Stimulated activated CD8-positive, alpha-beta memory T cell treated with anti-CD3 and anti-CD28 coated beads, Interleukin-4, amount 100 ng/mL, for 48 hours (primary cell): ENCODE measurements around the gene RAPGEF4.

ENCODE experiments used
- DNase-seq: peaks from one replicate; pipeline ENCODE4 v3.0.0-alpha.2; 2020

The RAPGEF4 gene

DNA sequence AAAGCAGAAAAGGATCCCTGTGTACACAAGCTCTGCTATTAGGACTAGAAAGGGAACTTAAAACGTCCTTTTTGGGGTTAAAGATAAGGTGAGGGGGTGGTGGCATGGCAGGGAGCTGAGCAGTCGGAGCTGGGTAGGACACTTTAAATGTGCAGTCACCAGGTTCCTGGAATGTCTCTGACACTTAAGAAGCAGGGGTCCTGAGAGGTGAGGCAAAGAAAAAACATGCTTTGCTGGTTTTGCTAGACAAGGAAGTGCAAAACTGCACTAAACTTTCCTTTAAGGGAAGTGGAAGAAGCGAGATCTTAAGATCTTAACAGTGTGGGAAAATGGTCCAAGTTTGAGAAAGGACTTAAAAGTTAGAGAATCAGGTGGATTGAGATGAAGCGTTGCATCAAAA is 240.5 kb downstream of the RAPGEF4 start:
- no peak for DNase-seq

DNA sequence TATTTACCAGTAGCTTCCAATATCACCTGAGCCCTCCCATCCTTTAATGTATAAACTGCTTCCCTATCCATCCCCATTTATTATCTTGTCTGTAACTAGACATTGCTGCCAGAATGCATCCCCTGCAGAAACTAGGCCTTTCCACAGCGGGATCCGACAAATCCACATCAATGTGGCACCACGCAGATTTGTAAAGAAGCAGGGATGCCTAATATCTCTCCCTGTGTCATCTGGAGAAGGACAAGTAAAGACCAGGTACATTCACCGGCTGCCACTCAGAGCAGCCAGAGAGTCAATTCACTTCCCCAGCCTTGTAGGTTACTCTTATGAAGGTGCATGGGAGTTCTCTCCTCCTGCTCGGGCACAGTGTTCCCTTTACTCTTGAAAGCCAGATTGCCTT is 241.2 kb downstream of the RAPGEF4 start:
- DNase-seq: no peak

DNA sequence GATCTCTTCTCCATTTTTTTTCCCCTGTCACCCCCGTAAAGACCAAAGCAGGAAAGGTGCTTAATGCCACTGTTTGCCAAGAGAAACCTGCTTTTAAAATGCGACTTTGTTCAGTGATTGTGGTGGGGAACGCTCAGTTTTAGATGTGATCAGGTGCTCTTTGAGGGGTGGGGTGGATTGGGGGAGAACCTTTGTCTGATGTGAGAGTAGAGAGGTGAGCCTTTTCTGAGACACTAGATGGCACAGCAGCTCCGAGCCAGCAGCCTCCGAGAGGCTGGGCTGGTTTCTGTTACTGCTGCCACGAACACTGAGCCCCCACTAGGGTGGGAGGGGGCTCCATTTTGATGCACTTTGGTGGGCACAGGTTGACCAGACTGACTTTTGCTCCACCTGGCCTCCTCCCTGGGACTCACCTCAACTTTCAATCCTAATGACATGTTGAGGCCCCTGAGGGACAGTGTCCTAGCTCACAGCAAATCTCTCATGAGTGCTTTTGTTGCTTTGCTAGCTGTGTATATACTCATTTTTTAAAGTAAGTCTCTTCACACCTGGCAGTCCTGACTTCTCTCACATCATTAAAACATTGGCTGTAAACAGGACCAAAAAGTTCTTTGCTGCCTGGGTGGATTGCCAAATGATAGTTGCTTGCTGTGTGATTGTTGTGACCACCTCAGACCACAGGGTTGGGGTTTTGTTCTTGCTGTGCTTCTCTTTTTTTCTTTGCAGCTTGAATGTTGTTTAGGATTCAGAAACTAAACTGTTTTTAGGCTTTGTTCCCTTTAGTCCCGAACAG is 241.8 kb downstream of the RAPGEF4 start:
- no peak for DNase-seq

DNA sequence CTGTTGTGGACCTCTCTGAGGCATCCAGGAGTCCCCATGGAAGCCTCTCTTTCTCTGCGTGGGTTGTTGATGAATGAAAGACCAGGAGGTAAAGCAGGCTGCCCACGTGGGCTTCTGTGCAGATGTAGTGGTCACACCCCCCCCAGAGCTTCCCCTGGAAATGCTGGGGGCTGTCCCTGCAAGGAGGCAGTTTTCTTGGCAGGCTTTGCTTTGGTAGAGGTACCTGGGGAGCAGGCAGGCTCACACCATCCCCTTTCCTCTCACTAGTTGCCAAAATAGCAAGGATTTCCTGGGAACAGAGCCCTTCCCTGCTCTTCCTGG is 242.4 kb downstream of the RAPGEF4 start:
- DNase-seq: no peak

DNA sequence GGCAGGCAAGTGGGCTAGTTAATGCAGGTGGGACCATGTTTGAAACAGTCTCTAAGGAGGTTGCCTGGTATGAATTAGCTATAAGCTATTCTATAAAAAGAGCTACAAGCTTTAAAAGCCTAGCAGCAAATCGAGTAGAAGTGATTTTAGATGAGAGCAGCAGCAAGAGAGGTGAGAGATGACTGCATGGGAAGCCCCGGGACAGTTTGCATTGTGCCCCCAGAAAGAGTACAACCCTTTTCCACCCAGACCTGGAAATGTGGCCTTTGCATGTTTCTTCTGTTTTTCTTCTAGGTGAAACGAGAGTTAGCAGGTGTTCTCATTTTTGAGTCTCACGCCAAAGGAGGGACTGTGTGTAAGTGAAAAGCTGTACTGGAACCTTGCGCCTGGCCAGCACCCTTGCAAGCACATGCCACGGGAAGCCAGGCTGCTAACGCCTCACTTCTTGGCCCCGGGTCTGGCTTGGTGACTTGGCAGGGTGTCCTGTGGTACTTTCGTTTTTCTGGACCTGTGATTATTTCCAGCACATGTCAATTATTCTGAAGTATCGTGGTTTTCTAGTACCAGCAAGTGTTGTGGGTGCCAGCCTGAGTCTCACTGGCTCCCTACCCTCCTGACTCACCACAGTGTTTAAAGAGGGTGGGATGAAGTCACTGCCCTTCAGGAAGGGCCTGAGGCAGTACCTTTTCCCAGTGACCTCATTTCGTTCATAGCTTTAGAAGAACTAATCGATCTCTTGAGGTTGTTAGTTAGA is 249.7 kb downstream of the RAPGEF4 start:
- peak; percentile 32 for DNase-seq

DNA sequence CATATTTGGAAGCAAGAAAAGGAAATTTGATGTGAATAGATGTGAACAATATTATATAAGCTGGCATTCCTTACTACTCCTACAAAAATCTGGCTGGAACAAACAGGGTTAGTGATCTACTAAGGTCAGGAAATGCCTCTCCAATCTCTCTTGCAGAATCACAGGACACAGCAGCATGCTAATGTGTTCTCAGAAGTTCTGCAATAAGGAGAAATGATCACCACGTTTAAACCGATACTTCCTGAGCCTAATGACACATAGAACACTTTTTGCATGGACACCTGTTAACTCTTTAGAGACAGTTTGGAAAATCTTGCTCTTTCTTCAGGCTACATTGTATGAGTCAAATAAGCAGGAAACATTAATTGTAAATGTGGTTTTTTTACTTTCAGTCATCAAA is 250.4 kb downstream of the RAPGEF4 start:
- no peak for DNase-seq

DNA sequence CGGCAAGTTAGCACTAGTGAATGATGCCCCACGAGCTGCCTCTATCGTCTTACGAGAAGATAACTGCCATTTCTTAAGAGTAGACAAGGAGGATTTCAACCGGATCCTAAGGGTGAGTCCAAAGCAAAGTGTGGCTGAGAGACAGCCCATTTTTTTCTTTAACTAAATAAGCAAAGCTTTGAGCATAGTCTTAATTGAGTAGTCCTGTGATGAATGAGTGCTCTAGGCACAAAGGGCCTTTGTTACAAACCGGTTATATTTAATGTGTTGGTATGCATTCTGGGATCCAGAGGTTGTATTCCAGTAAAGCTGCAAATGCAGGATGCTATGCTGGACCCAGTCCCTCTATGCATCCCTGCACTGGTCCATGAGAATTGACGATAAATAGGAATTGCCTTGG is 253.1 kb downstream of the RAPGEF4 start:
- no peak for DNase-seq

DNA sequence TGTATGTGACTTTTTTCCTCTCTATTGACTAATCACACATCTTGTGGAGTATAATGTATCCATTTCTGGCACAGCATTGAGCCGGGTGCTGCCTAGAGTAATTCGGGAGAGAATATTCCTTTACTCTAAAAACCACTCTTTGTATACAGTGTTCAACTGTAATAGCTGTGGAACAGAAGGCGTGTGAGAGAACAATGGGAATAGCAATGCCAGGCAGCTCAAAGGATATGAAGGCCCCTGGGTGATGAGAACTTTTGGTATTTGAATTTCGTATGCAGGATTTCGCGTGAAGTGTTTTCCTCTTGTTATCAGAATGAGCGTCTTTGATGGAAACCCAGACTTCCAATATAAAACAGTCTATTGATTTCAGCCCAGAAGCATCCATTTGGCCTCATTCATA is 255.4 kb downstream of the RAPGEF4 start:
- no peak for DNase-seq

DNA sequence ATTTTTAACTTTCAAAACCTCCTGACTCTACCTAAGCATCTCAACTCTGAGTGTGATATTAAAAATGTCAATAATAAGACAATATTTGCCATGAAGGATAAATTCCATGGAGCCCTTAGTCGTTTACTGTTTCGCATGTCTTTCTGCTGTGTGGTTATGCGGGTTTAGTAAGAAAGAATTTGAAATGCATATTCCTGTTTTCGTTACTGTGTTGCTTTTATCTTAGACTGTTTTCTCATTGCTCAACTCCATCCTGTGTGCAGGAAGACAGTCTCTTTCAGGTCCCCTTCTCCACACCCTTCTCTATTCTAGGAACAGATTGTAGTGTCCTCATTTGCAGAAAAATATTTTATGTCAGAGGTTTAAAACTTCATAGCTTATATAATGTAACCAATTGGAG is 257.5 kb downstream of the RAPGEF4 start:
- no peak for DNase-seq

DNA sequence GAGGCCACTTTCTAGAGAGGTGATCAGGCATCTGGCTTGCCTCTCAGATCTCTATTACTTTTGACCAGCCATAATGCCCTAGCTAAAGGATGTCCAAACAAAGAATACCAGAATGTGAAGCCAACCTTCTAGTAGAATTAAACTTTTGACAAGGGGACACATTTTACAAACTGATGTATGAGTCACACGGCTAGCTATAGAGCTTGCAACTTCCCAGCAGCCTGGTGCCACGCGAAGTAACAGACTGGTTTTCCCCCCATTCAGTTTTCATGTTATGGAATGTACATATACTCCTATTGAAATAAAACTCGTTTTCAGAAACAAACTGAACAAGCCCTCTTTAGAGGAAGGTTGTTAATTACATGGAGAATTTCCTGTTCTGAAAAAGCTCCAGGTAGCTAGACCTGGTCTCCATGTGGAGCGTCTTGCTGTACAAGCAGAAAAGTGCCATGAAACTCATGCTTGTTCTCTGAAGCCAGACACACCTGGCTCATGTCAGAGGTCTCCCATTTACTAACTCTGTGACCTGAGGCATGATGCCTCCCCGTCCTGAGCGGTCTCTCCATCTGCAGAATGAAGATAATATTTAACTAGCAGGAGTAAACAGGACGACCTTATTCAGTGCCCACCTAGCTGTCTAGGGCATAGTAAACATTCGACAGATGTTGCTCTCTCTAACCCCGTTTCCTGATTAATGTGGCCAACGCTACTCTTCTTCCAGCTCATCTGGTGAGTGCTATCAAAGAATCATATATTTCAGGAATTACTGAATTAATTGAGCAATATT is 258.5 kb downstream of the RAPGEF4 start:
- no peak for DNase-seq

DNA sequence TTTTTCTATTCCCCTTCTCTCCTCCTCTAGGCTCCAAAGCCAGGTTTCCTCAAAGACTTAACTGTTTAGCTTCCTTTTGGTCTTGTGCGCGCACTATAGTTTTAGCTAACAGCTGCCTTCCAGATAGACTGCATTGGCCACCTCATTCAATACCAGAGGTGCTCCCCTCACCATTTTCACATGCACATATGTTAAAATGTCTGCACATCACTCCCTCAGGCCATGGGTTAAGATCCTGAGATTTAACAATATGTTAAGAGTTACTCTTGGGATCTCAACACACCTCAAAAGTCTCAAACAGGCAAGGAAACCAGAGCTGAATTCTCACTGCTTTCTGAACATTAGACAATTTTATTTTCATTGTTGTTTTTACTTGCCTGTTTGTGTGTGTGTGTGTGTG is 259.2 kb downstream of the RAPGEF4 start:
- no peak for DNase-seq

DNA sequence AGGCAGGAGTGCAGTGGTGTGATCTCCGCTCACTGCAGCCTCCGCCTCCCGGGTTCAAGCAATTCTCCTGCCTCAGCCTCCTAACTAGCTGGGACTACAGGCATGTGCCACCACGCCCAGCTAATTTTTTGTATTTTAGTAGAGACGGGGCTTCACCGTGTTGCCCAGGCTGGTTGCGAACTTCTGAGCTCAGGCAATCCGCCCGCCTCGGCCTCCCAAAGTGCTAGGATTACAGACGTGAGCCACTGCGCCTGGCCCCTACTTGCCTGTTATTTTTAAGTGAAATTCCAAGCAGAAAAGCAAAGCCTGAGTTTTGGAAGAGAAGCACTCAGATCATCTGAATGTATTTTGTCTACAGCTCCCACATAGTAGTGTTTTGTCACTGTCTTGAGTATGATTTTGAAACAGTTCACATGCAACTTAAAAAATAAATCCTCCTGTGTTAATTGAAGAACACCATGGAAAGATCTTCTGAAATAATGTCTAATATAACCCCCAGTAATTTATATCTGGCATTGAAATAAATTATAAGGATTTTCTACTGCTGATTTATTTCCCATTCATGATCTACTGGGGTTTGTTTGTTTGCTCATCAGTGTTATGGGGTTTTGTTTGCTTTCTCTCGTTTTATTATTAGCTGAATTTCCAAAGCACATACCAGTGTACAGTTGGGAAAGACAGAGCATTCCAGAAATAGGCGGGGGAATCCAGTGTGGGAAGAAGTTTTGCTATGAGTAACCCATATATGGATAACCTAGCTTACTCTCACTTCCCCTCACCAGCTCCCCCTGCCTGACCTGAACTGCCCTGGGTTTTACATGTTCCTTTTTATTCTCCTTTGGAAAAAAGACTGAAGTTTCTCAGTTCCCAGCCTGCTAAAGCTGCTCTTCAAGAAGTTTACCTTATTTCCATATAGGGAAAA is 259.9 kb downstream of the RAPGEF4 start:
- no peak for DNase-seq

DNA sequence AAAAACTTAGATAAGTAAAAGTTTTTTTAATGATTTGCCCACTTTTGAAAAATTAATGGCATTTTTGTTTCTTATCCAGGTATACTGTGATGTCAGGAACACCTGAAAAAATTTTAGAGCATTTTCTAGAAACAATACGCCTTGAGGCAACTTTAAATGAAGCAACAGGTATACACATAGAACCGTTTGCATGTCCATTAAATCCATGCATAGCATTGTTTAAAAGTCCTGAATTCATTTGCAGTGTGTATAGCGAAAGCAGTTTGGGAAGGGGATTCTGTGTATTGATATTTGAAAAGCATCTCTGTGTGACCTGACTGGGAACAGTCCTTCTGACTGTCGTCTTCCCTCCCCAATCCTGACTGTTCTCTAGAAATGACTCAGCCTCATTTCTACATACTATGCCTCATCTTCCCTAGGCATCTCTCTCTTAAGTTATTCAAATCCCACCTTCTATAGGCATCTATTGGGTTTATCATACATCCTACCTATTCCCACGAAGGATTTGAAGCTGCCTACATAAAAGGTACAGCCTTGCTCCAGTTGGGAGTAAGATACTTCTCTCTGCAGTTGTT is 260.8 kb downstream of the RAPGEF4 start:
- no peak for DNase-seq

DNA sequence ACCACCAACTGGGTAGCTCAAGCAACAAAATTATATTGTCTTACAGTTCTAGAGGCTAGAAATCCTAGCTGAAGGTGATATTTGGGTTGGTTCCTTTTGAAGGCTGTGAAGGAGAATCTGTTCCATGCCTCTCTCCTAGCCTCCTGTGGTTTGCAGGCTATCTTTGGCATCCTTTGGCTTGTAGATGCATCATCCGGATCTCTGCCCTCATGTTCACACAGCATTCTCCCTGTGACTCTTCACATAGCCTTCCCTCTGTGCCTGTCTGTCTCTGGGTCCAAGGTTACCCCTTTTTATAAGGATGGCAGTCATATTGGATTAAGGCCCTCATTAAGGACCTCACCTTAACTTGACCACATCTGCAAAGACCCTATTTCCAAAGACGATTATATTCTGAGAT is 261.4 kb downstream of the RAPGEF4 start:
- no peak for DNase-seq

DNA sequence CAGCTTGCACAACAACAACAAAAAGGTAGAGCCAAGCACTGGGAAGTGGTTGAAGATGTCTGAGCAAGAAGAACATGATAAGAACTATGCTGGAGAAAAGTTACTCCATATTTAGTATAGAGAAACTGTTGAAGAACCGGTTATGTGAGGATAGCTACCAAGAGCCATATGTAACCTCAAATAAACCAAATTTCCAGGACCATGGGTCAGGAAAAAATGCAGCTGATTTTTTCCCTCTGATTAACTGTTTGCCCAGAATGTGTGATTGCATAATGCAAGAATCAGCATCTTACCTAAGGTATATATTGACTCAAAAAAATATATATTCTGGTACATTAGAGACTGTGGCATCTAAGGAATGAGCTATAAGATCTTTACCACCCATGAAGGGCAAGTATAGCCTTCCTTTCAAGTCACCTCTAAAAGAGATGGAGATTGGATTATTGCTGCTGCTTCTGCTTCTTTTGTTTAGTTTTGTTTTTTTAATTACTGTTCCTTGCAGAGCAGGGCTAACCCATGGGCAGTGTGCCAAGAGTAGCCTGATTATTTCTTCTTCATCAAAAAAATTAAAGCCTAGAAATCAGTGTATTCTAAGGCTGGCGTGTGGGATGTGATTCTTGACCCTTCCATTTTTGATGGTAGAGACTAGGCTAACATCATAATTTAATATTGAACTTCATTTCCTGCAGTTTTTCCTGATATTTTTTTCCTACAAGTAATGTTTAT is 263.1 kb downstream of the RAPGEF4 start:
- no peak for DNase-seq

DNA sequence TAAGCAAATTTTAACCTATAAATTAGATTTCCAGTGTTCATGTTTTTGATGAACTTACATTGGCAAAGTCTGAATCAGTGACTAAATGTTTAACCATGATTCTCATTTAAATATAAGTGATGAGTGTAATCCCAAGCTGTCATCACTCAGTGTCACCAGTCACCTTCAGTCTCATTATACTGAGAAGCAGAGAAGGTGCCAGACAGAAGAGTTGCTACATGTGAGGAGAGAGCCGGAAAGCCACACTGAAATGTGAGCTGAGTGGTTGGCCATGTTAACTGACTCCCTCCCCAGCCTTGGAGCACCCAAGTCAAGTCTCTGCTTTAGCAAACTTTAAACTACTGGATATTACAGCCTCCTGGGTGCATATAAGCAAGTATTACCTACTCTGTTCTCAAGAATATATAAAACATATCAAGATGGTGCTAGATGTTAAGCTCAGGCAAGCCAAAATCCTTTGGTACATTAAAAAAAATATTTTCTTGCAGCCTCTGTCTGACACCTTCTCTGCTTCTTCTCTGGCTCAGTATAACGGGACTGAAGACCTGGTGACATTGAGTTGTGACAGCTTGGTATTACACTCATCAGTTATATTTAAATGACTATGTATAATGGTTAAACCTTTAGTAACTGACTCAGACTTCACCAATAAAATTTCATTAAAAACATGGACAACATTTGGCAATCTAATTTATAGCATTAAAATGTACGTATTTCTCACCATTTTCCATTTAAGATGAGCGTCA is 264.2 kb downstream of the RAPGEF4 start:
- no peak for DNase-seq

DNA sequence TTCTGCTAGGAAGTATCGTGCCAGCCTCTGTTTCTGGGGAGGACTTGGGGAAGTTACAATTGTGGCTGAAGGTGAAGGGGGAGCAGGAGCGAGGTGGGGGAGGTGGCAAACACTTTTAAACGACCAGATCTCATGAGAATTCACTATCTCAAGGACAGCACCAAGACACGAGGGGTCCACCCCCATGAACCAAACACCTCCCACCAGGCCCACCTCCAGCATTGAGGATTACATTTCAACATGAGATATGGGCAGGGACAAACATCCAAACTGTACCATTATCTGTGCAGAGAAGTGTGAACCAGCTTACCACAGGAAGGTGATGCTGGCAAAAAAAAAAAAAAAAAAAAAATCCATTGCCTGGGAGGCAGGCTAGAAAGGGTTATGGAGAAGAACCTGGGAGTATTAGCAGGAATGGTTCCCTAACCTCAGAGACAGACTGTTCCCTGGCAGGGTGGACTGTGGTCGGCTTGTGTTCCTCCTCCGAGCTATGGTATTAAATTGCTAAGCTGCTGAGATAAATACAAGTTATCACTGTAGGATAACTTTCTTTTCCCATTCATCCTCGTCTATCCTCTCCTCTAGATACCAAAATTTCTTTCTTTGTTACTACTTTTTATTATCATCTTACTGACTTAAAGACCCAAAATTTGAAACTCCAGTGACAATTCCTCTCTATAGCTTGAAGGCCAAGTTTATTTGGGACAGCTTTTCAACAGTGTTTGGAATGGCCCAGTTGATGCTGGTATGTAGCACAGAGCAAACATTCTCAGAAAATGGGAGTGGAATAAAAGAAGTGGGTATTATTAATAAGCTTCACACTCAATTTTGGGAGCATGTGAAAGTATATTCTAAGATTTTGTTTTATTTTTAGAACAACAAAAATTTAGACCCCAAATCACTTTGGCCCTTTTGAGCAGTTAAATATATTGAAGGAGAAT is 266.3 kb downstream of the RAPGEF4 start:
- DNase-seq: no peak

DNA sequence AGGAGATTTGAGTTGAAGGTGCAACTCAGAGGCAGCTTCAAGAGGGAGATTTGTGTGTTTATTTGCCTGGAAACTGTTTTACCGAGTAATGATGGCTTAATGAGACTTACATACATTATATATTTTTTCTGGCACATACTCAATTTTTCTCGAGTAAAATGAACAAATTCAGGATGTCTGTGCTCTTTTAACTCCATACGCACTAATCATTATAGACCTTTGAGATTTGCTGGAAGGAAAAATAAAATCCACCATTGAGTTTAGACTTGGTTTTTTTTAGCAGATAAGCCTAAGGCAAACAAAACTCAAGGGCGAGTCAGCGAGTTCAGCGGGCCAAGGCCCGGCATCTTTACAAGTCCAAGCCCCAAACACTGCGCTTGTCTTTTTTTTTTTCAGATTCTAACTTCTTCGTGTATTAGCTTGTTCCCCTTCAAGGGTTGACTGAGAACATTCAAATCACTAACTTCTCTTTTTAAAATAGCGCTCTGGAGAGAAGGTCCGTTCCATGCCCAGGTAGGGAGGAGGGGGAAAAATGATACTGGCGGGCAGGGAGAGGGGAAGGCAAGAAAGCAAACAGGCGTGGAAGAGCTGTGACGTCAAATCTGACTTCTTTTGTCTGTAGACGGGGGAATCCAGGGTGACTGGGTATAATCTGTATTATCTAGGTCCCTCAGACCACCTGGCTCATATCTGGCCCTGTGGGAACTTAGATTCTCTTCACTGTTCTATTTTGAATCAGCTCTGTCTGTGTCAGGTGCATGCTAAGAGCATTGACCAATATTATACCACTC is 267.3 kb downstream of the RAPGEF4 start:
- no peak for DNase-seq

DNA sequence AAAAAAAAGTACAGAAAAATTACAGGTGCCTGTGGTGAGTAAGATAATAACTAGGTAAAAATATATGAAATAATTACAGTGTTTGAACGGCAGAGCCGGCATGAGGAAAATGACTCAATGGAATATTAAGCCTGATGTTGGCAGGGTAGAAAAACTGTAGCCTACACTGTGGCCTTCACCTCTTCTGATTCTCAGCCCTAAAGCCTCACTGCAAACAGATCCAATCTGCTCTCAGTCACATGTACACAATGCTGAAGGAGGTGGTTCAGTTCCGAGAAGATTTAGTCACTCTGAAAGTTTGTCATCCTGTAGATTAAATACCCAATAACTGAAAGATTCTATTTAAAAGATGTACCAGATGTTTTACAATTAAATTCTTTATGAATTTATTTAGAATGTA is 273.1 kb downstream of the RAPGEF4 start:
- no peak for DNase-seq
